Transverse colon (tissue), 4 donors: ENCODE data around the gene TBC1D8. TPM values are rescaled to one million over a fixed set of nuclear protein-coding genes. Genes with fewer than 3 reads are reported as not detected.
A peak's percentile ranks its signal among the peaks of the same experiment; 100 is the strongest.

Experiments used
- DNase-seq: peaks from one replicate; pipeline ENCODE4 v3.0.0-alpha.2; 2019
- H3K27ac ChIP-seq, 4 donors: fragments of 200-600 bp; sonication (generic); 2 replicates each; pipeline ENCODE4 v1.5.1; 2016 to 2018; ENCODE audit warnings: inconsistent platforms in 4 of 4
- H3K27me3 ChIP-seq: fragments of 200-600 bp; sonication (generic); 2 replicates; pipeline ENCODE4 v1.5.1; 2017; ENCODE audit warnings: inconsistent platforms
- H3K36me3 ChIP-seq, 4 donors: fragments of 200-600 bp; sonication (generic); 2 replicates each; pipeline ENCODE4 v1.5.1; 2017 to 2019; ENCODE audit warnings: inconsistent platforms in 4 of 4
- H3K4me1 ChIP-seq, 4 donors: fragments of 200-600 bp; sonication (generic); 2 replicates each; pipeline ENCODE4 v1.5.1; 2017 to 2020; ENCODE audit warnings: inconsistent platforms in 4 of 4
- H3K4me3 ChIP-seq, 4 donors: fragments of 200-600 bp; sonication (generic); 1 replicate in 1 of 4; 2 replicates in 3 of 4; pipeline versions ENCODE4 v1.5.1 to v1.6.1; 2017 to 2019; ENCODE audit warnings: inconsistent platforms in 4 of 4
- H3K9me3 ChIP-seq, 2 donors: fragments of 200-600 bp; sonication (generic); 2 replicates each; pipeline ENCODE4 v1.5.1; 2017 to 2019; ENCODE audit warnings: inconsistent platforms in 2 of 2
- CTCF ChIP-seq, 5 experiments: fragments of 200-600 bp in 3 of 5; fragments of 450-650 bp in 2 of 5; sonication (generic) in 3 of 5; IDR thresholded peaks; 1 replicate in 2 of 5; 2 replicates in 3 of 5; pipeline ENCODE4 v1.5.1; 2016 to 2017; ENCODE audit warnings: antibody characterized with exemption in 5 of 5, inconsistent platforms in 3 of 5, mild to moderate bottlenecking in 2 of 5, moderate library complexity in 1 of 5
- EP300 ChIP-seq: sonication (generic); formaldehyde crosslinking; IDR thresholded peaks from one replicate; pipeline ENCODE4 v1.6.1; 2017; ENCODE audit warnings: antibody characterized with exemption, low read depth
- POLR2A ChIP-seq: fragments of 450-650 bp; IDR thresholded peaks from one replicate; pipeline ENCODE4 v1.6.1; 2016; ENCODE audit warnings: antibody characterized with exemption, mild to moderate bottlenecking, moderate library complexity
- POLR2AphosphoS5 ChIP-seq, 3 donors: sonication (generic); formaldehyde crosslinking; IDR thresholded peaks; one replicate each; pipeline ENCODE4 v1.6.1; 2016; ENCODE audit warnings: antibody characterized with exemption in 3 of 3
- WGBS, 2 donors: methylation state at CpG; one replicate each; pipeline ENCODE4 v1.1.5; 2018; ENCODE audit warnings: low coverage in 1 of 2; 5-methylcytosine and 5-hydroxymethylcytosine counted together
- in situ Hi-C, 4 donors: fragments of 200-750 bp; cut with MboI; loops; one replicate each; pipeline versions ENCODE4 v1.15.0 to v1.15.1; 2017; ENCODE audit warnings: low sequenced_read_pairs in 3 of 4, low pct_ligation_motif_present in 1 of 4, low pct_unique_long_range_greater_than_20kb in 1 of 4
- intact Hi-C: fragments of 100-400 bp; cut with DNase I; formaldehyde crosslinking; loops from one replicate; pipeline ENCODE4 v1.15.1; 2023; ENCODE audit warnings: low total_unique reads
- total RNA-seq, 4 donors: library from RNA; depleted of rRNA; stranded (reverse); fragments of >200 nt; gene quantifications; one replicate each; pipeline ENCODE4 v1.1.0, GENCODE V29; 2016

The TBC1D8 gene
- total RNA-seq, 4 donors from 2014 or later = 26.5 to 232 (median 88.4) TPM

GRCh38 chr2:100999995-101000394 lies 151.2 kb downstream of the TBC1D8 start:
- Histone ChIP-seq H3K4me3 (no peak overlapping the region), H3K27ac (no peak overlapping the region), H3K36me3 (peaks cover 0 to 13% (median 5%) of the 10 kb centered on the region in 4 donors), H3K27me3 (no peaks in the 10 kb centered on the region), H3K9me3 (no peaks in the 10 kb centered on the region), H3K4me1 (peaks cover 9 to 26% (median 20%) of the 10 kb centered on the region in 4 donors)
- in situ Hi-C loops = loop anchor here (10.0 to 25.0 kb wide), 3 partner anchors 212 to 395 kb away; no protein-coding TSS in a partner anchor
- no peak for DNase-seq
- 64 to 89% methylated on average over 2 of the region's 2 CpGs for WGBS, 2 donors
- intact Hi-C loops = no loop called here
- TF ChIP-seq CTCF (IDR thresholded peaks at IDR 0.05) (no peak), POLR2A (no peak)

- DNase-seq = no peak
- Histone ChIP-seq H3K4me1 (peaks cover 1 to 10% (median 8%) of the 10 kb centered on the region in 4 donors), H3K36me3 (peaks cover 0 to 4% (median 2%) of the 10 kb centered on the region in 4 donors), H3K9me3 (no peaks in the 10 kb centered on the region), H3K27me3 (no peaks in the 10 kb centered on the region), H3K27ac (no peak overlapping the region), H3K4me3 (no peak overlapping the region)
- in situ Hi-C loops (loop anchor here in 2 of 4 donors (10.0 to 25.0 kb wide), 2 partner anchors 386 to 393 kb away; no protein-coding TSS in a partner anchor), intact Hi-C loops (no loop called here)
- WGBS, 2 donors = 64 to 71% methylated on average over 6 of the region's 6 CpGs
- TF ChIP-seq POLR2AphosphoS5 (IDR thresholded peaks at IDR 0.05) (peak in 1 of 3 donors; percentile 10), CTCF (IDR thresholded peaks at IDR 0.05) (no peak)
Measured at GRCh38 chr2:100998235-100998573, 153.0 kb downstream of the TBC1D8 start.

GRCh38 chr2:100997509-100998234 lies 153.5 kb downstream of the TBC1D8 start:
- no peaks in the 10 kb centered on the region for H3K27me3 ChIP-seq
- peaks cover 0 to 4% (median 2%) of the 10 kb centered on the region in 4 donors for H3K36me3 ChIP-seq
- no peak overlapping the region for H3K27ac ChIP-seq
- no peak overlapping the region for H3K4me3 ChIP-seq
- DNase-seq = no peak
- in situ Hi-C loops (loop anchor here in 2 of 4 donors (10.0 to 25.0 kb wide), 2 partner anchors 385 to 393 kb away; no protein-coding TSS in a partner anchor), intact Hi-C loops (no loop called here)
- H3K9me3 ChIP-seq = no peaks in the 10 kb centered on the region
- TF ChIP-seq EP300 (no peak), CTCF (IDR thresholded peaks at IDR 0.05) (no peak), POLR2AphosphoS5 (IDR thresholded peaks at IDR 0.05) (no peak), POLR2A (no peak)
- H3K4me1 ChIP-seq = peaks cover 0 to 6% (median 5%) of the 10 kb centered on the region in 4 donors
- WGBS, 2 donors = 92 to 93% methylated on average over 1 to 5 of the region's 5 CpGs

- in situ Hi-C loops = loop anchor here in 2 of 4 donors (10.0 to 25.0 kb wide), 2 partner anchors 383 to 391 kb away; no protein-coding TSS in a partner anchor
- intact Hi-C loops = no loop called here
- H3K4me3 ChIP-seq = no peak overlapping the region
- peaks cover 0 to 4% (median 2%) of the 10 kb centered on the region in 4 donors for H3K36me3 ChIP-seq
- H3K27me3 ChIP-seq = no peaks in the 10 kb centered on the region
- WGBS, 2 donors = 93 to 100% methylated on average over 3 to 28 of the region's 28 CpGs
- TF ChIP-seq CTCF (IDR thresholded peaks at IDR 0.05) = no peak
- TF ChIP-seq POLR2A = no peak
- no peak for TF ChIP-seq POLR2AphosphoS5 (IDR thresholded peaks at IDR 0.05)
- no peak for TF ChIP-seq EP300
- DNase-seq = no peak
- no peak overlapping the region for H3K27ac ChIP-seq
- no peaks in the 10 kb centered on the region for H3K9me3 ChIP-seq
- no peaks in the 10 kb centered on the region for H3K4me1 ChIP-seq
Measured at GRCh38 chr2:100995309-100996075, 155.7 kb downstream of the TBC1D8 start.
